Measurements from ENCODE around the gene SCAND1.
"Not testable (repeated sequence)": the region's sequence is repeated elsewhere in the genome, so short reads cannot be mapped to it uniquely, and the experiment has no call there.

SCAND1 gene

GRCh38 chr20:35954200-35954906, at the start of gene SCAND1:
TSS of gene SCAND1 (minus strand) at chr20:35954502. CDS start at chr20:35954284, 218 bp downstream.
- DNase-seq: peak; percentile 92

GRCh38 chr20:36004045-36004444, 49.7 kb upstream of the SCAND1 start:
- DNase-seq: no peak

- DNase-seq: no peak
Measured at GRCh38 chr20:36002855-36003254, 48.6 kb upstream of the SCAND1 start.

- DNase-seq: not testable (repeated sequence)
Measured at GRCh38 chr20:36001331-36001730, 47.0 kb upstream of the SCAND1 start.

GRCh38 chr20:35996492-35996891, 42.2 kb upstream of the SCAND1 start:
- not testable (repeated sequence) for DNase-seq

GRCh38 chr20:35994994-35995453, 40.7 kb upstream of the SCAND1 start:
- no peak for DNase-seq

GRCh38 chr20:35992713-35993335, 38.5 kb upstream of the SCAND1 start:
- DNase-seq: no peak

- DNase-seq: no peak
Measured at GRCh38 chr20:35991142-35991771, 37.0 kb upstream of the SCAND1 start.

- no peak for DNase-seq
Measured at GRCh38 chr20:35988910-35989463, 34.7 kb upstream of the SCAND1 start.

- no peak for DNase-seq
Measured at GRCh38 chr20:35985806-35986205, 31.5 kb upstream of the SCAND1 start.

- DNase-seq: no peak
Measured at GRCh38 chr20:35984382-35984781, 30.1 kb upstream of the SCAND1 start.

- no peak for DNase-seq
Measured at GRCh38 chr20:35981969-35982368, 27.7 kb upstream of the SCAND1 start.

GRCh38 chr20:35979544-35979943, 25.2 kb upstream of the SCAND1 start:
- DNase-seq: no peak

GRCh38 chr20:35978041-35978513, 23.8 kb upstream of the SCAND1 start:
- no peak for DNase-seq

- DNase-seq: no peak
Measured at GRCh38 chr20:35975576-35976373, 21.5 kb upstream of the SCAND1 start.

GRCh38 chr20:35974256-35974655, 20.0 kb upstream of the SCAND1 start:
- no peak for DNase-seq

- no peak for DNase-seq
Measured at GRCh38 chr20:35972462-35972861, 18.2 kb upstream of the SCAND1 start.

GRCh38 chr20:35971981-35972380, 17.7 kb upstream of the SCAND1 start:
- no peak for DNase-seq

- DNase-seq: no peak
Measured at GRCh38 chr20:35968930-35969329, 14.6 kb upstream of the SCAND1 start.

- no peak for DNase-seq
Measured at GRCh38 chr20:35967979-35968640, 13.8 kb upstream of the SCAND1 start, which contains the start of gene CNBD2. TSS of gene CNBD2 (plus strand) at chr20:35968590. CDS start at chr20:35968763, 173 bp downstream.

- no peak for DNase-seq
Measured at GRCh38 chr20:35963878-35964277, 9.6 kb upstream of the SCAND1 start.

- DNase-seq: not testable (repeated sequence)
Measured at GRCh38 chr20:35959291-35959690, 5.0 kb upstream of the SCAND1 start.

Data from cortex of kidney (tissue), 1 donor.